ENCODE data around the gene C1orf167. TPM values are rescaled to one million over a fixed set of nuclear protein-coding genes. Genes with fewer than 3 reads are reported as not detected.

C1orf167 gene
- total and polyA plus RNA-seq, 2 of the 8 experiments (the other 6 are each of a cell fraction or from before 2014, with no cell fraction given): 0.70 to 1.3 TPM

GRCh38 chr1:11790101-11790879, 28.3 kb downstream of the C1orf167 start:
- Histone ChIP-seq H3K4me2 (ENCODE audit: insufficient read depth in 1 of 2, low read depth in 2 of 2, low read length in 2 of 2) (no peak overlapping the region), H2BK15ac (ENCODE audit: low read length) (no peak overlapping the region), H3K27ac (ENCODE audit: low read depth, low read length) (no peak overlapping the region), H3K56ac (replicated peaks; ENCODE audit: insufficient read length, low read depth, low read length) (no peak overlapping the region), H3K23ac (ENCODE audit: insufficient read length) (no peak overlapping the region), H3K36me3 (ENCODE audit: control insufficient read depth in 2 of 4, insufficient read depth in 4 of 4, low read length in 3 of 4) (peaks cover 4 to 15% (median 8%) of the 10 kb centered on the region in 4 experiments; a peak in 5 of 8 replicates), H3K79me2 (ENCODE audit: control insufficient read depth in 1 of 2, insufficient read depth in 2 of 2, low read length in 2 of 2) (no peaks in the 10 kb centered on the region), H2BK5ac (ENCODE audit: low read depth, low read length) (no peak overlapping the region), H3K4ac (replicated peaks; ENCODE audit: insufficient read length, low read depth, low read length) (no peak overlapping the region), H4K91ac (replicated peaks; ENCODE audit: insufficient read length, low read length) (no peak overlapping the region), H3K4me1 (replicated peaks in 1 of 4; ENCODE audit: control insufficient read depth in 3 of 4, insufficient read depth in 4 of 4, low read length in 3 of 4) (peaks cover 7 to 22% (median 17%) of the 10 kb centered on the region in 4 experiments), H2AFZ (ENCODE audit: low read length) (no peak overlapping the region), H3K27me3 (replicated peaks in 1 of 4; ENCODE audit: control insufficient read depth in 3 of 4, extremely low read depth in 1 of 4, insufficient read depth in 3 of 4, low read length in 3 of 4) (no peaks in the 10 kb centered on the region), H4K8ac (ENCODE audit: extremely low read depth, insufficient read depth, low read length) (no peak overlapping the region; the same call in 1 of the 2 replicates), H2AK5ac (ENCODE audit: low read depth, low read length) (no peak overlapping the region), H3K23me2 (ENCODE audit: low read depth, low read length) (no peaks in the 10 kb centered on the region), H3K18ac (ENCODE audit: extremely low read depth, low read length) (no peak overlapping the region), H3K4me3 (ENCODE audit: extremely low read depth in 1 of 4, insufficient read depth in 2 of 4, low read depth in 3 of 4, low read length in 4 of 4) (no peak overlapping the region), H4K5ac (ENCODE audit: insufficient read length, low read depth, low read length) (no peak overlapping the region), H2BK12ac (ENCODE audit: low read depth, low read length) (no peak overlapping the region), H3K9me3 (ENCODE audit: insufficient read depth in 2 of 2, low read depth in 1 of 2, low read length in 1 of 2) (no peaks in the 10 kb centered on the region), H2BK20ac (ENCODE audit: low read length) (no peak overlapping the region), H3K79me1 (ENCODE audit: low read depth, low read length) (no peaks in the 10 kb centered on the region), H3K14ac (ENCODE audit: insufficient read length) (no peak overlapping the region), H2BK120ac (replicated peaks; ENCODE audit: low read depth, low read length) (no peak overlapping the region), H4K20me1 (replicated peaks in 1 of 2; ENCODE audit: control insufficient read depth in 1 of 2, insufficient read depth in 2 of 2, low read length in 2 of 2) (peaks cover 0 to 5% of the 10 kb centered on the region in 2 experiments), H3K9ac (replicated peaks in 1 of 4; ENCODE audit: extremely low read depth in 1 of 4, low read depth in 3 of 4, low read length in 3 of 4) (no peak overlapping the region)
- ChIA-PET CTCF (ENCODE audit: partially characterized antibody) (interaction anchor here (0.9 kb wide), 1 partner anchor 57 kb away, joined by 3 read pairs; no protein-coding TSS in a partner anchor), POLR2A (ENCODE audit: partially characterized antibody) (interaction anchor here (0.9 to 1.7 kb wide), 6 partner anchors 13 to 123 kb away, joined by 3 to 6 read pairs (median 5); partner anchors contain the start of genes CLCN6 and MTHFR)
- 88% methylated on average over 17 of the region's 20 CpGs; no CpG with 5 or more reads in 1 of the 2 experiments for WGBS, 2 experiments (ENCODE audit: extremely low coverage in 1 of 2, insufficient coverage in 1 of 2, insufficient read length in 1 of 2, insufficient replicate concordance in 2 of 2, low coverage in 1 of 2, low lambda C conversion rate in 2 of 2, missing lambda C conversion rate in 1 of 2)
- no peak for TF ChIP-seq SP2 (IDR thresholded peaks at IDR 0.05; ENCODE audit: low read length)
- TF ChIP-seq RAD21 (IDR thresholded peaks at IDR 0.05 in 1 of 2, conservative IDR thresholded peaks at IDR 0.05 in 1 of 2; ENCODE audit: low read depth in 2 of 2, low read length in 2 of 2): no peak
- TF ChIP-seq, protein P1, sequence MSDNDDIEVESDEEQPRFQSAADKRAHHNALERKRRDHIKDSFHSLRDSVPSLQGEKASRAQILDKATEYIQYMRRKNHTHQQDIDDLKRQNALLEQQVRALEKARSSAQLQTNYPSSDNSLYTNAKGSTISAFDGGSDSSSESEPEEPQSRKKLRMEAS (IDR thresholded peaks at IDR 0.05): no peak
- TF ChIP-seq ASH2L (IDR thresholded peaks at IDR 0.05; ENCODE audit: low read length): no peak
- TF ChIP-seq ATF3 (IDR thresholded peaks at IDR 0.05; ENCODE audit: insufficient read depth, low read depth, low read length): no peak
- DNase-seq (ENCODE audit: low read depth in 1 of 2, low spot score in 2 of 2) (no peak), FAIRE-seq (no peak)
